ENCODE measurements around the gene RIT2.
"Not testable (repeated sequence)": the region's sequence is repeated elsewhere in the genome, so short reads cannot be mapped to it uniquely, and the experiment has no call there.

Gene RIT2

GRCh38 chr18:42822711-42823110 is 292.8 kb downstream of the RIT2 start:
- no peak for DNase-seq

- DNase-seq = no peak
Observed at GRCh38 chr18:42821492-42821891, 294.0 kb downstream of the RIT2 start.

- no peak for DNase-seq
Observed at GRCh38 chr18:42814618-42815017, 300.9 kb downstream of the RIT2 start.

- no peak for DNase-seq
Observed at GRCh38 chr18:42814184-42814583, 301.3 kb downstream of the RIT2 start.

GRCh38 chr18:42813570-42813969 is 301.9 kb downstream of the RIT2 start:
- DNase-seq = no peak

- no peak for DNase-seq
Observed at GRCh38 chr18:42807887-42808286, 307.6 kb downstream of the RIT2 start.

- DNase-seq = no peak
Observed at GRCh38 chr18:42801706-42802105, 313.8 kb downstream of the RIT2 start.

- peak; percentile 48 for DNase-seq
Observed at GRCh38 chr18:42798606-42799170, 316.8 kb downstream of the RIT2 start.

- not testable (repeated sequence) for DNase-seq
Observed at GRCh38 chr18:42795213-42795789, 320.2 kb downstream of the RIT2 start.

GRCh38 chr18:42792731-42793130 is 322.8 kb downstream of the RIT2 start:
- DNase-seq = no peak

GRCh38 chr18:42784632-42785031 is 330.9 kb downstream of the RIT2 start:
- no peak for DNase-seq

- no peak for DNase-seq
Observed at GRCh38 chr18:42782929-42783328, 332.6 kb downstream of the RIT2 start.

GRCh38 chr18:42781298-42781815 is 334.1 kb downstream of the RIT2 start:
- peak; percentile 22 for DNase-seq

GRCh38 chr18:42780171-42780570 is 335.3 kb downstream of the RIT2 start:
- no peak for DNase-seq

- DNase-seq = no peak
Observed at GRCh38 chr18:42778445-42779042, 336.9 kb downstream of the RIT2 start.

- DNase-seq = no peak
Observed at GRCh38 chr18:42778024-42778423, 337.5 kb downstream of the RIT2 start.

- no peak for DNase-seq
Observed at GRCh38 chr18:42773870-42774269, 341.6 kb downstream of the RIT2 start.

GRCh38 chr18:42771936-42772335 is 343.5 kb downstream of the RIT2 start:
- DNase-seq = no peak

- no peak for DNase-seq
Observed at GRCh38 chr18:42765302-42765701, 350.2 kb downstream of the RIT2 start.

- DNase-seq = no peak
Observed at GRCh38 chr18:42760290-42760689, 355.2 kb downstream of the RIT2 start.

GRCh38 chr18:42758852-42759251 is 356.6 kb downstream of the RIT2 start:
- no peak for DNase-seq

- DNase-seq = no peak
Observed at GRCh38 chr18:42756214-42756613, 359.3 kb downstream of the RIT2 start.

GRCh38 chr18:42752916-42753315 is 362.6 kb downstream of the RIT2 start:
- no peak for DNase-seq

GRCh38 chr18:42746794-42747193 is 368.7 kb downstream of the RIT2 start:
- DNase-seq = no peak

GRCh38 chr18:42745931-42746330 is 369.6 kb downstream of the RIT2 start:
- no peak for DNase-seq

Data from NCI-H1436 (cell line).